OCI-LY7 (cell line): ENCODE results near the gene ABCA12. TPM values are rescaled to one million over a fixed set of nuclear protein-coding genes. Genes with fewer than 3 reads are reported as not detected.

Experiments
- BruUV-seq: library from RNA; stranded (reverse); fragments of 400-500 nt; replicated peaks from 2 replicates; lab custom pipeline; 2021; lab: Mats Ljungman, UMichigan
- CTCF ChIA-PET: fragments of 300-600 bp; sonication (Branson Sonifier 250); formaldehyde crosslinking; loops from one replicate; lab custom pipeline; 2022; ENCODE audit warnings: antibody characterized with exemption; ENCODE audit not compliant: unreplicated experiment; lab: Charles Lee
- POLR2A ChIA-PET: fragments of 300-600 bp; sonication (Branson Sonifier 250); formaldehyde crosslinking; loops from one replicate; lab custom pipeline; 2022; ENCODE audit warnings: antibody characterized with exemption; lab: Charles Lee
- DNase-seq: peaks from one replicate; pipeline ENCODE4 v3.0.0-alpha.2; 2015; ENCODE audit warnings: low spot score
- H2AFZ ChIP-seq: fragments of 200-600 bp; sonication (generic), shearing (Covaris generic); 2 replicates; pipeline ENCODE4 v1.6.1; 2014; ENCODE audit warnings: mild to moderate bottlenecking, antibody characterized with exemption, low read length, moderate library complexity
- H3K27ac ChIP-seq: fragments of 200-600 bp; sonication (generic); 2 replicates; pipeline ENCODE4 v1.5.1; 2014; ENCODE audit warnings: mixed run types, low read depth, mild to moderate bottlenecking, moderate library complexity, low read length, inconsistent platforms; ENCODE audit not compliant: poor library complexity, severe bottlenecking
- H3K36me3 ChIP-seq: fragments of 200-600 bp; sonication (generic); 2 replicates; pipeline ENCODE4 v1.6.1; 2014; ENCODE audit warnings: mild to moderate bottlenecking, antibody characterized with exemption, low read length, moderate library complexity, mixed read lengths; ENCODE audit not compliant: insufficient read depth
- H3K4me1 ChIP-seq: fragments of 200-600 bp; sonication (generic); 2 replicates; pipeline ENCODE4 v1.5.1; 2014; ENCODE audit warnings: mild to moderate bottlenecking, low read length; ENCODE audit not compliant: insufficient read depth, poor library complexity, severe bottlenecking
- H3K4me2 ChIP-seq: fragments of 200-600 bp; sonication (generic); 2 replicates; pipeline ENCODE4 v1.6.1; 2014; ENCODE audit warnings: mild to moderate bottlenecking, low read length
- H3K4me3 ChIP-seq: fragments of 200-600 bp; sonication (generic); 2 replicates; pipeline ENCODE4 v1.5.1; 2014; ENCODE audit warnings: mild to moderate bottlenecking, low read depth, low read length; ENCODE audit not compliant: poor library complexity, severe bottlenecking
- H3K79me2 ChIP-seq: fragments of 200-600 bp; sonication (generic); 2 replicates; pipeline ENCODE4 v1.6.1; 2016; ENCODE audit warnings: low read depth, mild to moderate bottlenecking, low read length, moderate library complexity, mixed read lengths; ENCODE audit not compliant: insufficient read depth
- H3K9me2 ChIP-seq: fragments of 200-600 bp; sonication (generic); 2 replicates; pipeline ENCODE4 v1.6.1; 2016; ENCODE audit warnings: mild to moderate bottlenecking, low read length, mixed read lengths; ENCODE audit not compliant: insufficient read depth
- H3K9me3 ChIP-seq: fragments of 200-600 bp; sonication (generic); 2 replicates; pipeline ENCODE4 v1.6.1; 2014; ENCODE audit warnings: mild to moderate bottlenecking, mixed run types, low read length, mixed read lengths
- H4K20me1 ChIP-seq: fragments of 200-600 bp; sonication (generic); 2 replicates; pipeline ENCODE4 v1.6.1; 2014; ENCODE audit warnings: mild to moderate bottlenecking, antibody characterized with exemption, low read length, moderate library complexity, mixed read lengths; ENCODE audit not compliant: insufficient read depth
- EZH2phosphoT487 ChIP-seq: fragments of 200-600 bp; sonication (generic); IDR thresholded peaks from 2 replicates; pipeline ENCODE4 v1.6.1; 2018; ENCODE audit warnings: low read depth, borderline replicate concordance, mild to moderate bottlenecking, mixed run types, antibody characterized with exemption, low read length, moderate library complexity, mixed read lengths
- intact Hi-C: fragments of 100-400 bp; cut with micrococcal nuclease; formaldehyde crosslinking; loops from one replicate; pipeline ENCODE4 v1.10.0; 2022; ENCODE audit not compliant: unreplicated experiment
- total RNA-seq, 2 experiments: library from RNA; depleted of rRNA in 1 of 2; stranded (reverse); fragments of >200 nt in 1 of 2; shearing (Covaris generic) in 1 of 2; gene quantifications; 2 replicates each; pipeline ENCODE4 v1.2.3, GENCODE V29; 2014 to 2022
- TF ChIP-seq, protein P1 (sequence below): fragments of 200-600 bp; sonication (generic); conservative IDR thresholded peaks from 2 replicates; pipeline ENCODE4 v1.5.1; 2014; ENCODE audit warnings: mild to moderate bottlenecking, antibody characterized with exemption, low read length, moderate library complexity, mixed read lengths

The ABCA12 gene
- total RNA-seq, 2 experiments from 2014 or later: not detected

DNA sequence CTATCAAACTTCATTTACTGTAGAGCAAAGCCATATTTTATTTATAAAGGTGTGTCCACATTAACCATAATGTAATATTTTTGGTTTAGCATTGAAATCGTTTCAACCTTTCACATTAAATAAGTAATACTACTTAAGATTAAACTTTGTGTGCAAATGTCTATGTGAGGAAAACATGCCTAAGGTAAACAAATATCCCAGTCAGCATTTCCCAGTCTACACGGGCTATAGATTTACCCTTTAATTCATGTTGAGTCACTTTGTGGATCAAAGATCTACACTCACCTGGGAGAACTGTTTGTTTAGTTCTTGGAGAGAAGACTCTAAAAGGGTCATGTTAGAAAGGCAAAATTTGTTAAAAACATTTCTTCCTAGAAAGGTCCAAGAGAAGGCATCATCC is 89.1 kb downstream of the ABCA12 start:
- no TSS peak for BruUV-seq

DNA sequence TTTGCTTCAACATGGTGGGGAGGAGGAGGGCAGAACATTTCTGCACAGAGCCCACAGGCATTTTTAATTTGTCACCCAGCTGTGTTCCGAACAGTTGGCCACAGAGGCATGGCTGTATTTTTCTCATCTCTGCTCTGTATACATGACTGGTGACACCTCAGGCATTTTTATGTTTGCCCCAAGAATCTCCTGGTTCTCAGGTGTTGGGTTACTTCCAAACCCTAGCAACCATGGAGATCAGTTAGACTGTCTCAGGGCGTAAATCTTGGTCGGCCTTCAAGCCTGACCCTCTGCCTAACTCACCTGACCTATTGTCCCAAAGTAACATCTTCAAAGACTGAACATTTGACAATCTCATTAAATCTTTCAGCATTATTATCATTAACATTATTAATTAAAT is 100.0 kb downstream of the ABCA12 start:
- Histone ChIP-seq H3K4me2 (no peak overlapping the region), H3K79me2 (no peaks in the 10 kb centered on the region), H4K20me1 (no peaks in the 10 kb centered on the region), H3K4me3 (no peak overlapping the region), H3K4me1 (no peaks in the 10 kb centered on the region), H3K9me3 (no peaks in the 10 kb centered on the region), H3K27ac (no peak overlapping the region), H3K9me2 (no peaks in the 10 kb centered on the region), H3K36me3 (no peaks in the 10 kb centered on the region), H2AFZ (no peak overlapping the region)
- intact Hi-C loops: no loop called here
- TF ChIP-seq, protein P1, sequence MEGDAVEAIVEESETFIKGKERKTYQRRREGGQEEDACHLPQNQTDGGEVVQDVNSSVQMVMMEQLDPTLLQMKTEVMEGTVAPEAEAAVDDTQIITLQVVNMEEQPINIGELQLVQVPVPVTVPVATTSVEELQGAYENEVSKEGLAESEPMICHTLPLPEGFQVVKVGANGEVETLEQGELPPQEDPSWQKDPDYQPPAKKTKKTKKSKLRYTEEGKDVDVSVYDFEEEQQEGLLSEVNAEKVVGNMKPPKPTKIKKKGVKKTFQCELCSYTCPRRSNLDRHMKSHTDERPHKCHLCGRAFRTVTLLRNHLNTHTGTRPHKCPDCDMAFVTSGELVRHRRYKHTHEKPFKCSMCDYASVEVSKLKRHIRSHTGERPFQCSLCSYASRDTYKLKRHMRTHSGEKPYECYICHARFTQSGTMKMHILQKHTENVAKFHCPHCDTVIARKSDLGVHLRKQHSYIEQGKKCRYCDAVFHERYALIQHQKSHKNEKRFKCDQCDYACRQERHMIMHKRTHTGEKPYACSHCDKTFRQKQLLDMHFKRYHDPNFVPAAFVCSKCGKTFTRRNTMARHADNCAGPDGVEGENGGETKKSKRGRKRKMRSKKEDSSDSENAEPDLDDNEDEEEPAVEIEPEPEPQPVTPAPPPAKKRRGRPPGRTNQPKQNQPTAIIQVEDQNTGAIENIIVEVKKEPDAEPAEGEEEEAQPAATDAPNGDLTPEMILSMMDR: no peak
- no peak for TF ChIP-seq EZH2phosphoT487
- no TSS peak for BruUV-seq
- POLR2A ChIA-PET: interaction anchor here (0.6 to 1.0 kb wide), 2 partner anchors 14 to 882 kb away, joined by 3 read pairs; no protein-coding TSS in a partner anchor
- CTCF ChIA-PET: no interaction called here
- no peak for DNase-seq

More for the DNA sequence above, 89.1 kb downstream of the ABCA12 start:
- no peaks in the 10 kb centered on the region for H3K36me3 ChIP-seq
- H3K4me3 ChIP-seq: no peak overlapping the region
- H3K9me2 ChIP-seq: no peaks in the 10 kb centered on the region
- TF ChIP-seq, protein P1: no peak
- no peak for TF ChIP-seq EZH2phosphoT487
- ChIA-PET POLR2A (no interaction called here), CTCF (no interaction called here)
- H3K4me1 ChIP-seq: no peaks in the 10 kb centered on the region
- no peak for DNase-seq
- intact Hi-C loops: no loop called here
- H3K27ac ChIP-seq: no peak overlapping the region
- no peaks in the 10 kb centered on the region for H4K20me1 ChIP-seq
- no peak overlapping the region for H3K4me2 ChIP-seq
- no peaks in the 10 kb centered on the region for H3K9me3 ChIP-seq
- H2AFZ ChIP-seq: no peak overlapping the region
- H3K79me2 ChIP-seq: no peaks in the 10 kb centered on the region

DNA sequence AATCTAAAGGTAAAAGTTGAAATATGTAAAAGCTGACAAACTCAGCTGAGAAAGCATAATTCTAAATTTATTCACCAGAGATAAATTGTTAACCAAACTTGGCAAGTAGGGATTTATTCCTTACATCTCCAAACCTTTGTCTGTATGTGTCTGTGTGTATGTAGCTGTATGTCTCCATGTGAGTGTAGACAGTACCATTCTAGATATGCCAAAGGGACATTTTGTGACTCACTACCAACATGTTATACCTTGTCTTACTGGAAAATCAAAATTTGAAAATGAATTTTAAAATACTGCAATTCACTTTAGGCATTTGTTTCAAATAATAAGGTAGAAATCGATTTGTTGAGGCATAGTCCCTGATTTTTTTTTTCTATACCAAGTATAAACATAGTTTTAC is 102.1 kb downstream of the ABCA12 start:
- H3K79me2 ChIP-seq: no peaks in the 10 kb centered on the region
- no peak overlapping the region for H3K27ac ChIP-seq
- no peaks in the 10 kb centered on the region for H3K9me3 ChIP-seq
- no peak for DNase-seq
- H4K20me1 ChIP-seq: no peaks in the 10 kb centered on the region
- H3K4me1 ChIP-seq: no peaks in the 10 kb centered on the region
- no peaks in the 10 kb centered on the region for H3K36me3 ChIP-seq
- TF ChIP-seq, protein P1: no peak
- no peak for TF ChIP-seq EZH2phosphoT487
- POLR2A ChIA-PET: no interaction called here
- intact Hi-C loops: no loop called here
- BruUV-seq: no TSS peak
- H2AFZ ChIP-seq: no peak overlapping the region
- CTCF ChIA-PET: no interaction called here
- H3K9me2 ChIP-seq: no peaks in the 10 kb centered on the region
- H3K4me3 ChIP-seq: no peak overlapping the region
- H3K4me2 ChIP-seq: no peak overlapping the region
